ENCODE data around the gene CHST6. TPM values are rescaled to one million over a fixed set of nuclear protein-coding genes. Genes with fewer than 3 reads are reported as not detected.

The CHST6 gene
- total and polyA plus RNA-seq, 10 of the 15 experiments (the other 5 are each of a cell fraction or from before 2014, with no cell fraction given) = 0.14 to 2.5 (median 0.51) TPM

GRCh38 chr16:75534560-75535205 is 39.4 kb upstream of the CHST6 start:
- H4K20me1 ChIP-seq (ENCODE audit: control insufficient read depth, insufficient read depth) = no peaks in the 10 kb centered on the region
- DNase-seq (ENCODE audit: low read depth, low spot score) (no peak), ATAC-seq (peak; percentile 17; the same call in 1 of the 3 replicates), FAIRE-seq (no peak)
- H2AFZ ChIP-seq (ENCODE audit: control insufficient read depth, low read depth, low read length) = no peak overlapping the region
- H3K36me3 ChIP-seq (ENCODE audit: control insufficient read depth in 2 of 2, insufficient read depth in 2 of 2, low read length in 1 of 2) = no peaks in the 10 kb centered on the region
- in situ Hi-C loops (cut with MboI) (no loop called here), intact Hi-C loops (cut with micrococcal nuclease; ENCODE audit: unreplicated experiment) (no loop called here)
- no peak overlapping the region for H3K4me3 ChIP-seq
- no peaks in the 10 kb centered on the region for H3K4me1 ChIP-seq (ENCODE audit: control insufficient read depth, insufficient read depth, low read length)
- RAD21 ChIA-PET (ENCODE audit: unreplicated experiment) = interaction anchor here (0.5 to 1.4 kb wide), 5 partner anchors 11 to 335 kb away, joined by 3 to 5 read pairs (median 3); no protein-coding TSS in a partner anchor
- no peak overlapping the region for H3K4me2 ChIP-seq (ENCODE audit: control insufficient read depth, insufficient read depth)
- TF ChIP-seq ZSCAN29 (IDR thresholded peaks at IDR 0.05) (no peak), PAX5 (IDR thresholded peaks at IDR 0.05; ENCODE audit: borderline replicate concordance, low read depth, low read length) (no peak)
- TF ChIP-seq, protein P1, sequence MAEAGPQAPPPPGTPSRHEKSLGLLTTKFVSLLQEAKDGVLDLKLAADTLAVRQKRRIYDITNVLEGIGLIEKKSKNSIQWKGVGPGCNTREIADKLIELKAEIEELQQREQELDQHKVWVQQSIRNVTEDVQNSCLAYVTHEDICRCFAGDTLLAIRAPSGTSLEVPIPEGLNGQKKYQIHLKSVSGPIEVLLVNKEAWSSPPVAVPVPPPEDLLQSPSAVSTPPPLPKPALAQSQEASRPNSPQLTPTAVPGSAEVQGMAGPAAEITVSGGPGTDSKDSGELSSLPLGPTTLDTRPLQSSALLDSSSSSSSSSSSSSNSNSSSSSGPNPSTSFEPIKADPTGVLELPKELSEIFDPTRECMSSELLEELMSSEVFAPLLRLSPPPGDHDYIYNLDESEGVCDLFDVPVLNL (IDR thresholded peaks at IDR 0.05; ENCODE audit: low read depth, low read length) = no peak
- H3K9ac ChIP-seq (ENCODE audit: control insufficient read depth, insufficient read depth, low read length) = no peak overlapping the region
- 52% methylated on average over 18 of the region's 19 CpGs for WGBS (ENCODE audit: insufficient coverage, insufficient replicate concordance, low lambda C conversion rate, missing lambda C conversion rate)
- H3K9me3 ChIP-seq (replicated peaks; ENCODE audit: control insufficient read depth, insufficient read depth, low read length) = no peaks in the 10 kb centered on the region
- no peaks in the 10 kb centered on the region for H3K79me2 ChIP-seq (ENCODE audit: control insufficient read depth, insufficient read depth, low read length)
- CTCF ChIA-PET = interaction anchor here (0.6 to 1.7 kb wide), 7 partner anchors 13 to 199 kb away, joined by 3 to 5 read pairs (median 3); no protein-coding TSS in a partner anchor
- H3K27ac ChIP-seq (ENCODE audit: control insufficient read depth, insufficient read depth) = no peak overlapping the region
- POLR2A ChIA-PET = interaction anchor here (1.3 kb wide), 1 partner anchor 17 kb away, joined by 5 read pairs; no protein-coding TSS in a partner anchor
- SMC1A ChIA-PET (ENCODE audit: uncharacterized antibody, unreplicated experiment) = interaction anchor here (0.9 to 2.0 kb wide), 2 partner anchors 18 to 27 kb away, joined by 3 to 5 read pairs; no protein-coding TSS in a partner anchor
- H3K27me3 ChIP-seq (replicated peaks in 1 of 2; ENCODE audit: control insufficient read depth in 2 of 2, insufficient read depth in 2 of 2, low read length in 1 of 2) = no peaks in the 10 kb centered on the region
- no TSS peak for BruUV-seq (replicated peaks)

GRCh38 chr16:75532791-75533190 is 37.5 kb upstream of the CHST6 start:
- Histone ChIP-seq H3K4me1 (ENCODE audit: control insufficient read depth, insufficient read depth, low read length) (no peaks in the 10 kb centered on the region), H3K9ac (ENCODE audit: control insufficient read depth, insufficient read depth, low read length) (no peak overlapping the region), H2AFZ (ENCODE audit: control insufficient read depth, low read depth, low read length) (no peak overlapping the region), H4K20me1 (ENCODE audit: control insufficient read depth, insufficient read depth) (no peaks in the 10 kb centered on the region), H3K27ac (ENCODE audit: control insufficient read depth, insufficient read depth) (no peak overlapping the region), H3K9me3 (replicated peaks; ENCODE audit: control insufficient read depth, insufficient read depth, low read length) (no peaks in the 10 kb centered on the region), H3K27me3 (replicated peaks in 1 of 2; ENCODE audit: control insufficient read depth in 2 of 2, insufficient read depth in 2 of 2, low read length in 1 of 2) (no peaks in the 10 kb centered on the region), H3K79me2 (ENCODE audit: control insufficient read depth, insufficient read depth, low read length) (no peaks in the 10 kb centered on the region), H3K4me3 (no peak overlapping the region), H3K4me2 (ENCODE audit: control insufficient read depth, insufficient read depth) (no peak overlapping the region), H3K36me3 (ENCODE audit: control insufficient read depth in 2 of 2, insufficient read depth in 2 of 2, low read length in 1 of 2) (no peaks in the 10 kb centered on the region)
- in situ Hi-C loops (cut with MboI) (no loop called here), intact Hi-C loops (cut with micrococcal nuclease; ENCODE audit: unreplicated experiment) (no loop called here)
- POLR2A ChIA-PET = no interaction called here
- ATAC-seq = no peak
- no peak for DNase-seq (ENCODE audit: low read depth, low spot score)
- BruUV-seq (replicated peaks) = no TSS peak
- CTCF ChIA-PET = interaction anchor here (0.7 to 1.2 kb wide), 2 partner anchors 16 to 68 kb away, joined by 3 to 4 read pairs; partner anchors contain the start of gene TMEM170A
- no peak for FAIRE-seq
- RAD21 ChIA-PET (ENCODE audit: unreplicated experiment) = no interaction called here
- SMC1A ChIA-PET (ENCODE audit: uncharacterized antibody, unreplicated experiment) = interaction anchor here (0.8 kb wide), 1 partner anchor 18 kb away, joined by 3 read pairs; no protein-coding TSS in a partner anchor
- 36% methylated on average over 2 of the region's 2 CpGs for WGBS (ENCODE audit: insufficient coverage, insufficient replicate concordance, low lambda C conversion rate, missing lambda C conversion rate)
- TF ChIP-seq TARDBP (IDR thresholded peaks at IDR 0.05; ENCODE audit: borderline replicate concordance) = no peak
- no peak for TF ChIP-seq CREM (IDR thresholded peaks at IDR 0.05; ENCODE audit: low read depth)

Measured in GM12878 (cell line).